T-helper 2 cell (primary cell): ENCODE results near the gene ZDBF2.
"Not testable (repeated sequence)": the region's sequence is repeated elsewhere in the genome, so short reads cannot be mapped to it uniquely, and the experiment has no call there.

Experiments used
- DNase-seq, 5 experiments: peaks; one replicate each; pipeline versions ENCODE4 v3.0.0 to v3.0.0-alpha.2; 2012 to 2022

ZDBF2 gene

GRCh38 chr2:206324869-206325268 lies 50.4 kb downstream of the ZDBF2 start:
- DNase-seq, result no peak

GRCh38 chr2:206328974-206329373 lies 54.5 kb downstream of the ZDBF2 start:
- no peak for DNase-seq

- DNase-seq, result no peak
Measured at GRCh38 chr2:206336861-206337260, 62.4 kb downstream of the ZDBF2 start.

- DNase-seq, result no peak
Measured at GRCh38 chr2:206337956-206338355, 63.5 kb downstream of the ZDBF2 start.

- DNase-seq, result no peak
Measured at GRCh38 chr2:206341396-206341795, 66.9 kb downstream of the ZDBF2 start.

- no peak for DNase-seq
Measured at GRCh38 chr2:206343144-206343543, 68.7 kb downstream of the ZDBF2 start.

GRCh38 chr2:206343816-206344215 lies 69.4 kb downstream of the ZDBF2 start:
- DNase-seq, result no peak

- no peak for DNase-seq
Measured at GRCh38 chr2:206345606-206346005, 71.1 kb downstream of the ZDBF2 start.

GRCh38 chr2:206349375-206349774 lies 74.9 kb downstream of the ZDBF2 start:
- no peak for DNase-seq

GRCh38 chr2:206352571-206352970 lies 78.1 kb downstream of the ZDBF2 start:
- DNase-seq, result no peak

- peak in 1 of 5 experiments; percentile 9 for DNase-seq
Measured at GRCh38 chr2:206353685-206354084, 79.2 kb downstream of the ZDBF2 start.

- DNase-seq, result peak in 1 of 5 experiments; percentile 37
Measured at GRCh38 chr2:206354129-206354528, 79.7 kb downstream of the ZDBF2 start.

GRCh38 chr2:206356840-206357239 lies 82.4 kb downstream of the ZDBF2 start:
- DNase-seq, result not testable (repeated sequence)

- DNase-seq, result not testable (repeated sequence)
Measured at GRCh38 chr2:206360840-206361239, 86.4 kb downstream of the ZDBF2 start.

- DNase-seq, result peak in 1 of 5 experiments; percentile 88
Measured at GRCh38 chr2:206361407-206362045, 87.1 kb downstream of the ZDBF2 start.
